Measurements from ENCODE around the gene WNK1.

The WNK1 gene

DNA sequence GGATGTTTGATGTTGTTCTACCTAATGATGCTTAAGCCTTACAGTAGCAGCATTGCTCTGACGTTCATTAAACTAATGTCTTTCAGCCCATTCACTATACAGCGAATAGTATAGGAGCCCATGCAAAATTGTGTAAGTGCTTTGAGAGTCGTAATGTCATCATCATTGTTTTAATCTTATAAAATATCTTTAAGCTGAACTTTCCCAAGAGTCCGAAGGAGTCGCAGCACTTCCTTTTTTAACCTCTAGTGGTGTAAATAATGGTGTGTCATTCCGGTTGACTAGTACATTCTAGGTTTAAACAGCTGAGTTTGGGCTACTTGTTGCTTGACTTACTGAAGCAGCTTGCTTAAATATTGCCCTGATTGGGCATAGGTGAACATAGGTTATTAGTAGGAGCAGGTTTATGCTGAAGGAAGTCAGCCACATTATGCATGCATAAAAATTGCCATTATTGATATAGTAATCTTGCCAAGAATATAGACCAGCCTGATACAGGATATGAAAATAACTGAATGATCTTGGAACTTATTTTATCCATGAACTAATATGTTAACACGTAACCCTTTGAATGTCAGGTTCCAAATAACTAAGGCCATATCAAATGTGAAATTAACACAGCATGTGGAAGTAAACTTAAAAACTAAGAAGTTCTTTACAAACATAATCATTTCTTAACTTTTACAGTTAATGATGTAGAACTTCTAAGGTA is 2.6 kb downstream of the WNK1 start:
- peaks cover 27% of the 10 kb centered on the region for H3K4me1 ChIP-seq (ENCODE audit: low read length)
- H3K27me3 ChIP-seq (ENCODE audit: low read depth, low read length), result no peaks in the 10 kb centered on the region
- H3K36me3 ChIP-seq (replicated peaks; ENCODE audit: low read depth, low read length), result peaks cover 34% of the 10 kb centered on the region
- H3K4me2 ChIP-seq (ENCODE audit: low read length), result peak overlapping the region; percentile 84
- H3K27ac ChIP-seq (ENCODE audit: low read length), result peak overlapping the region; percentile 74; the same call in 1 of the 2 replicates
- peaks cover 59% of the 10 kb centered on the region for H4K20me1 ChIP-seq (ENCODE audit: insufficient read depth, low read length)
- H3K79me2 ChIP-seq (ENCODE audit: low read length), result peaks cover 76% of the 10 kb centered on the region
- H2AFZ ChIP-seq (ENCODE audit: low read depth, low read length), result no peak overlapping the region
- no peaks in the 10 kb centered on the region for H3K9me3 ChIP-seq (ENCODE audit: insufficient read depth, low read length)
- TF ChIP-seq EZH2phosphoT487 (IDR thresholded peaks at IDR 0.05; ENCODE audit: low read depth), result no peak
- TF ChIP-seq, protein P1, sequence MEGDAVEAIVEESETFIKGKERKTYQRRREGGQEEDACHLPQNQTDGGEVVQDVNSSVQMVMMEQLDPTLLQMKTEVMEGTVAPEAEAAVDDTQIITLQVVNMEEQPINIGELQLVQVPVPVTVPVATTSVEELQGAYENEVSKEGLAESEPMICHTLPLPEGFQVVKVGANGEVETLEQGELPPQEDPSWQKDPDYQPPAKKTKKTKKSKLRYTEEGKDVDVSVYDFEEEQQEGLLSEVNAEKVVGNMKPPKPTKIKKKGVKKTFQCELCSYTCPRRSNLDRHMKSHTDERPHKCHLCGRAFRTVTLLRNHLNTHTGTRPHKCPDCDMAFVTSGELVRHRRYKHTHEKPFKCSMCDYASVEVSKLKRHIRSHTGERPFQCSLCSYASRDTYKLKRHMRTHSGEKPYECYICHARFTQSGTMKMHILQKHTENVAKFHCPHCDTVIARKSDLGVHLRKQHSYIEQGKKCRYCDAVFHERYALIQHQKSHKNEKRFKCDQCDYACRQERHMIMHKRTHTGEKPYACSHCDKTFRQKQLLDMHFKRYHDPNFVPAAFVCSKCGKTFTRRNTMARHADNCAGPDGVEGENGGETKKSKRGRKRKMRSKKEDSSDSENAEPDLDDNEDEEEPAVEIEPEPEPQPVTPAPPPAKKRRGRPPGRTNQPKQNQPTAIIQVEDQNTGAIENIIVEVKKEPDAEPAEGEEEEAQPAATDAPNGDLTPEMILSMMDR (IDR thresholded peaks at IDR 0.05; ENCODE audit: low read depth, low read length), result peak; percentile 35
- peak overlapping the region; percentile 90 for H3K9ac ChIP-seq (ENCODE audit: low read length)
- peak overlapping the region; percentile 90 for H3K4me3 ChIP-seq (ENCODE audit: low read length)

DNA sequence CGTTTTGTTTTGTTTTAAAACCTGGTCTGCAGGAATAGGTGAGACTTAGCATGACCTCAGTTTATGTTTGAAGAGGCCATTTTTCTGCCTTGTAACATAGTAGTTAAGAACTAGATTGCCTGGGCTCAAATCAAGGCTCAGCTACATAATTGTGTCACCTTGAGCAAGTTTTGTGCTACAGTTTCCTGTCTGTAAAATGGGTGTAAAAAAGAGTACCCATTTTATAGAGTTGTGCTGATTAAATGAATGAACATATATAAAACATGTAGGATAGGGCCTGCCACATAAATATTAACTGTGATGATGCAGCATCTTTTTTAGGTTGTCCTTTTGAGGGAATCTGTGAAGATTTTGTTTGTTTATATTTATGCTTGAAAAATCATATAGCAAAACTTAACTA is 7.2 kb downstream of the WNK1 start:
- Histone ChIP-seq H3K4me1 (ENCODE audit: low read length) (peaks cover 21% of the 10 kb centered on the region), H3K9me3 (ENCODE audit: insufficient read depth, low read length) (no peaks in the 10 kb centered on the region), H2AFZ (ENCODE audit: low read depth, low read length) (no peak overlapping the region), H3K4me2 (ENCODE audit: low read length) (no peak overlapping the region), H3K79me2 (ENCODE audit: low read length) (peaks cover 100% of the 10 kb centered on the region), H3K27ac (ENCODE audit: low read length) (no peak overlapping the region), H3K36me3 (replicated peaks; ENCODE audit: low read depth, low read length) (peaks cover 44% of the 10 kb centered on the region), H4K20me1 (ENCODE audit: insufficient read depth, low read length) (peaks cover 86% of the 10 kb centered on the region), H3K4me3 (ENCODE audit: low read length) (no peak overlapping the region), H3K9ac (ENCODE audit: low read length) (no peak overlapping the region), H3K27me3 (ENCODE audit: low read depth, low read length) (no peaks in the 10 kb centered on the region)
- TF ChIP-seq EZH2phosphoT487 (IDR thresholded peaks at IDR 0.05; ENCODE audit: low read depth), result no peak
- TF ChIP-seq, protein P1 (IDR thresholded peaks at IDR 0.05; ENCODE audit: low read depth, low read length), result no peak

DNA sequence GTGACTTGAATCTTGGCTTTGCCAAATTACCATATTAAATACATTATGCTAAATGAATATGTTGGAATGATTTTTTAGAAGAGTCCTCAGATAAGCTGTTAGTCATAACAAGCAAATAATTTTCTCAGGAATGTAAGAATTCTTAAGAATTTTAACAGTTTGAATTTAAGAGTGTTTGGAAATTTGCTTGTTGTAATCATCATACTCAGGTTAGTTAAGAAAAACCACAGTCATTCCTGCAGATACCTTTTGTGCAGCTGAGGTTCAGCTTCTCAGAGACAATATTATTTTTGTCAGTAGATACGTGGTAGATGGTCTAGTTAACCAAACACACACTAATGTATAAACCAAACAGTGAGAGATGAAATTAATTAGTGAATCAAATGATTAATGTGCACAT is 8.9 kb downstream of the WNK1 start:
- Histone ChIP-seq H3K79me2 (ENCODE audit: low read length) (peaks cover 100% of the 10 kb centered on the region), H3K27me3 (ENCODE audit: low read depth, low read length) (no peaks in the 10 kb centered on the region), H3K4me1 (ENCODE audit: low read length) (peaks cover 7% of the 10 kb centered on the region), H2AFZ (ENCODE audit: low read depth, low read length) (no peak overlapping the region), H3K36me3 (replicated peaks; ENCODE audit: low read depth, low read length) (peaks cover 34% of the 10 kb centered on the region), H3K9me3 (ENCODE audit: insufficient read depth, low read length) (no peaks in the 10 kb centered on the region), H4K20me1 (ENCODE audit: insufficient read depth, low read length) (peaks cover 79% of the 10 kb centered on the region), H3K27ac (ENCODE audit: low read length) (no peak overlapping the region), H3K4me3 (ENCODE audit: low read length) (no peak overlapping the region), H3K4me2 (ENCODE audit: low read length) (no peak overlapping the region), H3K9ac (ENCODE audit: low read length) (no peak overlapping the region)
- no peak for TF ChIP-seq EZH2phosphoT487 (IDR thresholded peaks at IDR 0.05; ENCODE audit: low read depth)
- TF ChIP-seq, protein P1 (IDR thresholded peaks at IDR 0.05; ENCODE audit: low read depth, low read length), result no peak

DNA sequence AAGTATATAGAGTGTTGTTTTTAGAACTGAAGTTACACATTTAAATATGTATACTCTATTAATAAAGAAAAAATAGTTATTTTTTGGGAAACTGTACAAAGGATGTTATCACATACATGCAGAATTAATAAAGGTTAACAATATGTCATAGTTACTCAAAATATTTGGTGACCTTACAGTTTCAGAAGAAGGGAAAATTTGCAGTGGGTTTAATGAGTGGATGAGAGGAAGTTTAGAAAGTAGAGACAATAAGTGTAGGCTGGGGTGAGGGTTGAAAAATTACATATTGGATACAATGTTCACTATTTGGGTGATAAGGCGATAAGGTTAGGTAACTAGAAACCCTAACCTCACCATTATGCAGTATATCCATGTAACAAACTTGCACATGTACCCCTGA is 13.5 kb downstream of the WNK1 start:
- Histone ChIP-seq H3K4me2 (ENCODE audit: low read length) (no peak overlapping the region), H3K36me3 (replicated peaks; ENCODE audit: low read depth, low read length) (peaks cover 27% of the 10 kb centered on the region), H3K9me3 (ENCODE audit: insufficient read depth, low read length) (no peaks in the 10 kb centered on the region), H3K4me1 (ENCODE audit: low read length) (peaks cover 8% of the 10 kb centered on the region; the same call in 1 of the 2 replicates), H4K20me1 (ENCODE audit: insufficient read depth, low read length) (peaks cover 82% of the 10 kb centered on the region), H3K79me2 (ENCODE audit: low read length) (peaks cover 100% of the 10 kb centered on the region), H3K27me3 (ENCODE audit: low read depth, low read length) (no peaks in the 10 kb centered on the region), H3K9ac (ENCODE audit: low read length) (no peak overlapping the region), H3K27ac (ENCODE audit: low read length) (no peak overlapping the region), H2AFZ (ENCODE audit: low read depth, low read length) (no peak overlapping the region), H3K4me3 (ENCODE audit: low read length) (no peak overlapping the region)
- no peak for TF ChIP-seq EZH2phosphoT487 (IDR thresholded peaks at IDR 0.05; ENCODE audit: low read depth)
- TF ChIP-seq, protein P1 (IDR thresholded peaks at IDR 0.05; ENCODE audit: low read depth, low read length), result no peak
